ENCODE results near the gene TRMT2A.

- TF ChIP-seq CTCF (IDR thresholded peaks at IDR 0.05) (peak; percentile 48), EZH2 (IDR thresholded peaks at IDR 0.05) (no peak), EZH2phosphoT487 (IDR thresholded peaks at IDR 0.05) (no peak)
These were observed 12.1 kb upstream of the TRMT2A start for GRCh38 chr22:20128902-20129746.
